GM19467 (cell line): ENCODE measurements around the gene ACAD11.
"Not testable (repeated sequence)": the region's sequence is repeated elsewhere in the genome, so short reads cannot be mapped to it uniquely, and the experiment has no call there.

Experiments used
- ATAC-seq: cut with Tn5 transposase; IDR thresholded peaks from one replicate; pipeline ENCODE4 v1.9.1; 2021; ENCODE audit warnings: mild to moderate bottlenecking, moderate library complexity; ENCODE audit not compliant: unreplicated experiment

ACAD11 gene

GRCh38 chr3:132606085-132606484 lies 53.5 kb downstream of the ACAD11 start:
- no peak for ATAC-seq

DNA sequence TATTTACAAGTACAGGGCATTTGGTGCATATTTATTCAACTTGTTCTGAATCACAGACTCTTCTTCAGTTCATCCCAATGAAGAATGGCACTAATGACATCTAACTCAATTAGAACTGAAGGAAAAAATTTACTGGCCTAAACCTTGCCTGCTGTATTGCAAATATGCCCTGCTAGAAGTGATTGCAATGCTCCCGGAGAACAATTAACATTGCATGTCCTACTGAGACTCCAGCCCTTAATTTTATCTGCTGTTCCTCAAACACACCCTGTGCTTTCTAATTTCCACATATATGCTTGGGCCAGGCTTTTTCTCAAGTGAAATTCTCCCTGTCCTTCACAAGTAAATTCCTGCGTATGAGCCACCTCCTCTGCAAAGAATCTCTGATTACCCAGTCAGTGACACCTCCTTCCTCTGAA lies 54.2 kb downstream of the ACAD11 start:
- ATAC-seq: no peak

- ATAC-seq: not testable (repeated sequence)
Measured at GRCh38 chr3:132600614-132601013, 59.0 kb downstream of the ACAD11 start.

- ATAC-seq: no peak
Measured at GRCh38 chr3:132598181-132598580, 61.4 kb downstream of the ACAD11 start.

- no peak for ATAC-seq
Measured at GRCh38 chr3:132597660-132598059, 61.9 kb downstream of the ACAD11 start.

GRCh38 chr3:132596816-132597433 lies 62.7 kb downstream of the ACAD11 start, which contains the start of gene ACKR4:
Gene ACKR4 (plus strand): TSS chr3:132597270. CDS start chr3:132600398, 3,128 bp downstream.
- ATAC-seq: no peak

DNA sequence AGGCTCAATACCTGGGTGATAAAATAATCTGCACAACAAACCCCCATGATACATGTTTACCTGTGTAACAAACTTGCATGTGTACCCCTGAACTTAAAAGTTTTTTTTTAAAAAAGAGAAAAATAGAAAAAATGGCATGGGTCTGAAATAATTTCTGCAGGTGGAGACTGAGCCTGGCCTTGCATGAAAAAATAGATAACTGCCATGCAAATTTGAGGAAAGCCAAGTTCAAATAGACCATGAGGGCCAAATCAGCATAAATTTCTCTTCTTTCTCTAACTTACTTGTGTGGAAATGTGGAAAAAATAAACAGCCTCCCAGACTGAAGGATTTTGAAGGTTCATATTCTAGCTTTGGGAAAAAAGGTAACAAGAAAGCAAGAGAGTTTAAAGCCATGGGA lies 63.3 kb downstream of the ACAD11 start:
- no peak for ATAC-seq

GRCh38 chr3:132595014-132595413 lies 64.6 kb downstream of the ACAD11 start:
- ATAC-seq: no peak

- no peak for ATAC-seq
Measured at GRCh38 chr3:132594498-132594897, 65.1 kb downstream of the ACAD11 start.

- ATAC-seq: no peak
Measured at GRCh38 chr3:132593947-132594323, 65.7 kb downstream of the ACAD11 start.

DNA sequence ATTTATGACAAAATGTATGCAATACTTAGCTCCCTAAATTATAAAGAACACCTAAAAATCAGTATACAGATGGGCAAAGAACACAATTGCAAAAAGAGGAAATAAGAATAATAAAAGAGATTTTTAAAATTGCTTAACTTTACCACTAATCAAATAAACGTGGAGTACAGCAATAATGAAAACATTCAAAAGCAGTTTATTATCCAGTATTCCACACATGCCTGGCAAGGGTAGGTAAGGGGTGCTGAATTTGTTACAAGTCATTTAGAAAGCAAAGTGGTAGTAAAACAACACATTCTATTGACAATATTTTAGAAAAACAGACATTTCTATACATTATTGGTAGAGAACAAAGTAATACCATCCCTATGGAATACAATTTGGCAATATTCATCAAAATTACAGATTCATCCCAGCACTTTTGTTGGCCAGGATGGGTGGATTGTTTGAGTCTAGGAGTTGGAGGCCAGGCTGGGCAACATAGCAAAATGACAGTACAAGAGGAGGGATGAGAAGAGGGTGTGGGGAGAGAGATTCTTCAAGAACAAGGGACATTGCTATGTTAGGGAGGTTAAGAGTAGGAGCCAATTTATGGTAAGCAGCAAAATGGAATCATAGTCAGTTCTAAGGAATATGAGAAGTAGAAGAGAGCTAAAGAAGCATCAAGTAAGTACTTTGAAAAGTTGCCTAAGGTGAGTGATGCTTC lies 66.2 kb downstream of the ACAD11 start:
- ATAC-seq: no peak

GRCh38 chr3:132592216-132592615 lies 67.4 kb downstream of the ACAD11 start:
- no peak for ATAC-seq

GRCh38 chr3:132587401-132587800 lies 72.2 kb downstream of the ACAD11 start:
- ATAC-seq: no peak

DNA sequence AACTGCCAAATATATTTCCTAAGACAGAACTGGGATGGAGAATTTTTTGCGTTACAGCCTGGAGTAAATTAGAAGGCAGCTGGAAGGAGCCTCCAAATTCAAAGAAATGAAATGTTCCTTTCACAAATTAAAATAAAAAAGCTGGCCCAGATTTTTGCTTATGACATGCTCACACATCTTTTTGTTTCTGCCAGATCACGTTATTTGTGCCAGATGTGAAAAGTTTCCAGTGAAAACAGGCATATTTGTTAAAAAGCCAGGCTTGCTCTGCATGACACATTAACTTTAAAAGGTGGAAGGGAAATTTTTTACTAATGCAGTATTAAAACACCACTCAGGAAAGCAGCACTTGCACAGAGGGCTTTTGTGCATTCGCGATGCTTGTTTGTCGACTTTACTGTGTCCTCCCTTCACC lies 85.8 kb downstream of the ACAD11 start:
- no peak for ATAC-seq

DNA sequence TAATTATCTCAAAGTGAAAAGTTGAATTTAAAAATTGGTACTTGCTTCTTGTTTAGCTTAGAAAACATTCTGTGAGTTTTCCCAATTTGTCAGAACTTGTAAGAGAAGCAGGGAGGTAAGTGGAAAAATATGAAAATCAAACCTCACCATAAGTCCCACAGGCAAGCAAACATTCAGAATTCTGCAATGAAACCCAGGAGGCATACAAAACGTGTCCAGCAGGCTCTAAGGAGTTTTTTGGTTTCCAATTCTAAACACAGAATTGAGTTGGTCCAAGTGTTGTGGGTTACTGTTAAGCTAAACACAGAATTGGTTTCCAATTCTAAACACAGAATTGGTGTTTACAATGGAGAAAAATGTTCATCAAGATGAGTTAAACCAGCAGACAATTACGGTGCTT lies 89.6 kb downstream of the ACAD11 start:
- ATAC-seq: no peak

GRCh38 chr3:132569580-132569979 lies 90.0 kb downstream of the ACAD11 start:
- no peak for ATAC-seq

GRCh38 chr3:132569153-132569552 lies 90.5 kb downstream of the ACAD11 start:
- ATAC-seq: no peak

- ATAC-seq: no peak
Measured at GRCh38 chr3:132568422-132568821, 91.2 kb downstream of the ACAD11 start.

DNA sequence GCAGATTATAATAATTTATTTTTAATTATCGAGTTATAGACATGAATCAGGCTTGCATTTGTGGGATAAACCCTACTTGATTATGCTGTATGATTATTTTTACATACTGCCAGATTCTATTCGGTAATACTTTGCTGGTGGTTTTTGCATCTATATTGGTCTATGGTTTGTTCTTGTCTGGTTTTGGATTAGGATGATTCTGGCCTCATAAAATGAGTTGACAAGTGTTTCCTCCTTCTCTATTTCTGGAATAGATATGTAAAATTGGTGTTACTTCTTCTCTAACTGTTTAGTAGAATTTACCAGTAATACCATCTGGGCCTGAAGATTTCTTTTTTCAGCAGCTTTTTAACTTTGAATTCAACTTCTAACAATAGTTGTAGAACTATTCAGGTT lies 95.5 kb downstream of the ACAD11 start:
- no peak for ATAC-seq

DNA sequence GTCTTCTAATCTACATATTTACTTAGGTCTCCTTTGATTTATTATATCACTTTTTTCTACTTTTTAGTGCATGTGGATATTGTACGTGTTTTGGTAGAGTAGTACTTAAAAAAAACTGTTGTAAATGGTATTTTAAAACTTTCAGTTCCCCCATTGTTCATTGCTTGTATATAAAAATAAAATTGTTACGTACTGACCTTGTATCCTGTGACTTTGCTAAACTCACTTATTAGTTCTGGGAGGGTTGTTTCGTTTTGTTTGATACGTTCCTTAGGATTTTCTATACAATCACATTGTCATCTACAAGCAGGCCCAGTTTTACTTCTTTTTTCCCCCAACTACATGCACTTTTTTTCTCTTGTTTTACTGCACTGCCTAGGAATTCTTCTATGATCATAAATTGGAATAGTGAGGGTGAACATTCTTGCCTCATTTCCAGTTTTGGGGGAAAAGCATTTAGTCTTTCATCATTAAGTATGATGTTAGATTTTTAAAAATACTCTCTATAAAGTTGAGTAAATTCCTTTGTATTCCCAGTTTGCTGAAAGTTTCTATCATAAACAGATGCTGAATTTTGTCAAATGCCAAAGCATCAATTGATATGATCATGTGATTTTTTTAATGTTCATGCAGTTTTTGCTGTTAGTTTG lies 96.1 kb downstream of the ACAD11 start:
- no peak for ATAC-seq

DNA sequence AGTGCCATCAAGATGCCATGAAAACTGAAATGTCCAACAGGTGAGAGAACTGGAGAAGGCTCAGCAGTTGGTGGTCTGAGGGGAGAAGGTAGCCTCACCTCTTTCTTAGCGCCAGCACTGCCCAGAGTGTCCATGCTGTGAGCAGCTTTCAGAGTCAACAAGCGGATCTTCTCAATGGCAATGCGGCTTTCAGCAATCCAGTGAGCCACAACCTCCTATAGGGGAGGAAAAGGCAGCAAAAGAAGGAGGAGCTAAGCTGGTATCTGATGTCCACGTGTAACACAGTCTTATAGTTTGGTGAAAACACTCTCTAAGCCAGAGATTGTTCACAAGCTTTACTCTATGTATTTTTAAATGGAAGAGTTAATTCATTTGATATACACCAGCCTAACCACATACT lies 98.6 kb downstream of the ACAD11 start:
- ATAC-seq: no peak

DNA sequence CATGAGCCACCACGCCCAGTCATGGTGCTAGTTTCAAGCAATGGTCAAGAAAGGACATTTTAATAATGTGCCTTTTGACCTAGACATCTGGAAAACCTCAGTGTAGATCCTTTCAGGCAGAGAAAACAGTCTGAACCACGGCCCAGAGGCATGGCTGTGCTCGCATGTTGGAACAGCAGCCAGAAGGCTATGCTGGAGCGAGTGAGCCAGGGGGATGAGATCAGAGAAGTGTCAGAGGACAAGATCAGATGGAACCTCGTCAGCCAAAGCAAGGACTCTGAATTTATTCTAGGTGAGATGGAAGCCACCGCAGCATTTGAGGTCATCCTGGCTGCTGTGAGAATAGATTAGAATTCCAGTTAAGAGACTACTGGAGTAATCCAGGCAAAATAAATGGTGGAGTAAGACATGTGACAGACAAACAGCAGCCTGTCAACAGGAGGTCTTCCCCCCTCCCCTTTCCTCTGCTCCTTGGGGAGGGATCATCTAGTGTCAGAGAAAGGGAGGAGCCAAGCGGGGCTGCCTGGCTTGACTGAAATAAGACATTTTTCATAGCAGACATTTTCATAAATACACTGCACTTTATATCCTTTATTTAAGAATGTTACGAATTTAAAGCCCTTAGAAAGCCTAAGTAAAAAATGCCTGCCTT lies 103.0 kb downstream of the ACAD11 start:
- ATAC-seq: no peak
